C4-2B (cell line): ENCODE data around the gene SRC.

Source experiments
- H3K27ac ChIP-seq: fragments of 450-650 bp; 2 replicates; pipeline ENCODE4 v1.5.1; 2017
- CTCF ChIP-seq: fragments of 450-650 bp; conservative IDR thresholded peaks from 2 replicates; pipeline ENCODE4 v1.5.1; 2017; ENCODE audit warnings: mild to moderate bottlenecking
- ZFX ChIP-seq: fragments of 450-650 bp; IDR thresholded peaks from 2 replicates; pipeline ENCODE4 v1.6.1; 2017

SRC gene

GRCh38 chr20:37414224-37415035 lies 68.5 kb downstream of the SRC start:
- TF ChIP-seq CTCF (no peak), ZFX (no peak)
- H3K27ac ChIP-seq = no peak overlapping the region

GRCh38 chr20:37415118-37416085 lies 69.5 kb downstream of the SRC start:
- no peak overlapping the region for H3K27ac ChIP-seq
- TF ChIP-seq CTCF (no peak), ZFX (no peak)

- TF ChIP-seq ZFX = no peak
- TF ChIP-seq CTCF = no peak
- no peak overlapping the region for H3K27ac ChIP-seq
Measured at GRCh38 chr20:37416100-37416847, 70.3 kb downstream of the SRC start.

GRCh38 chr20:37416848-37417616 lies 71.1 kb downstream of the SRC start:
- TF ChIP-seq ZFX = no peak
- no peak for TF ChIP-seq CTCF
- no peak overlapping the region for H3K27ac ChIP-seq

GRCh38 chr20:37417617-37418467 lies 71.9 kb downstream of the SRC start:
- no peak overlapping the region for H3K27ac ChIP-seq
- TF ChIP-seq ZFX (no peak), CTCF (no peak)

GRCh38 chr20:37418591-37419109 lies 72.7 kb downstream of the SRC start:
- TF ChIP-seq CTCF (no peak), ZFX (no peak)
- no peak overlapping the region for H3K27ac ChIP-seq
